Osteoblast (primary cell): ENCODE data around the gene SELENOS. TPM values are rescaled to one million over a fixed set of nuclear protein-coding genes. Genes with fewer than 3 reads are reported as not detected.

Experiments
- DNase-seq: peaks from one replicate; pipeline ENCODE4 v3.0.0; 2011; ENCODE audit warnings: low spot score, mixed read lengths; ENCODE audit not compliant: insufficient read length; ENCODE audit errors: missing footprints
- H2AFZ ChIP-seq: 2 replicates; pipeline ENCODE4 v1.6.0; 2011; ENCODE audit warnings: mild to moderate bottlenecking, low read length
- H3K27ac ChIP-seq: 2 replicates; pipeline ENCODE4 v1.5.1; 2011; ENCODE audit warnings: mild to moderate bottlenecking, low read depth, low read length, moderate library complexity
- H3K27me3 ChIP-seq: 2 replicates; pipeline ENCODE4 v1.6.0; 2012; ENCODE audit warnings: mild to moderate bottlenecking, control low read depth, inconsistent platforms, low read length, moderate library complexity; ENCODE audit not compliant: insufficient read depth
- H3K36me3 ChIP-seq: 2 replicates; pipeline ENCODE4 v1.5.1; 2011; ENCODE audit warnings: mild to moderate bottlenecking, low read length, control low read depth, moderate library complexity; ENCODE audit not compliant: insufficient read depth
- H3K4me1 ChIP-seq: 2 replicates; pipeline ENCODE4 v1.5.1; 2011; ENCODE audit warnings: mild to moderate bottlenecking, low read length, control low read depth, moderate library complexity; ENCODE audit not compliant: insufficient read depth
- H3K4me2 ChIP-seq: 2 replicates; pipeline ENCODE4 v1.6.0; 2011; ENCODE audit warnings: mild to moderate bottlenecking, low read length; ENCODE audit not compliant: insufficient read depth
- H3K4me3 ChIP-seq: fragments of 200-600 bp; sonication (generic); 3 replicates; pipeline ENCODE4 v1.5.1; 2012; ENCODE audit warnings: mild to moderate bottlenecking, low read length, inconsistent platforms; ENCODE audit not compliant: insufficient read depth
- H3K79me2 ChIP-seq: 2 replicates; pipeline ENCODE4 v1.6.0; 2012; ENCODE audit warnings: mild to moderate bottlenecking, low read length, control low read depth, inconsistent platforms; ENCODE audit not compliant: insufficient read depth
- H3K9me3 ChIP-seq: 2 replicates; pipeline ENCODE4 v1.5.1; 2011; ENCODE audit warnings: low read depth, low read length, control low read depth
- H4K20me1 ChIP-seq: 2 replicates; pipeline ENCODE4 v1.6.0; 2012; ENCODE audit warnings: mild to moderate bottlenecking, low read length, control low read depth; ENCODE audit not compliant: insufficient read depth
- CTCF ChIP-seq: IDR thresholded peaks from 2 replicates; pipeline ENCODE4 v1.5.1; 2011; ENCODE audit warnings: mild to moderate bottlenecking, low read depth, low read length, moderate library complexity; ENCODE audit errors: extremely low read depth
- total RNA-seq: library from RNA; depleted of rRNA; stranded (reverse); fragments of >200 nt; gene quantifications from 2 replicates; pipeline ENCODE4 v1.2.3, GENCODE V29; 2012

Gene SELENOS
- total RNA-seq, 1 donor = 79.6 TPM

- TF ChIP-seq CTCF = no peak
- H4K20me1 ChIP-seq = peaks cover 44% of the 10 kb centered on the region
- peaks cover 34% of the 10 kb centered on the region for H3K36me3 ChIP-seq
These were observed 43.5 kb downstream of the SELENOS start for GRCh38 chr15:101233651-101234280.

GRCh38 chr15:101232677-101233076 is 44.6 kb downstream of the SELENOS start:
- H3K4me2 ChIP-seq = no peak overlapping the region
- H3K4me3 ChIP-seq = no peak overlapping the region
- DNase-seq = no peak
- peaks cover 32% of the 10 kb centered on the region for H3K36me3 ChIP-seq
- no peak overlapping the region for H3K27ac ChIP-seq
- H3K79me2 ChIP-seq = peaks cover 95% of the 10 kb centered on the region
- H4K20me1 ChIP-seq = peaks cover 49% of the 10 kb centered on the region
- H3K4me1 ChIP-seq = peaks cover 3% of the 10 kb centered on the region
- H3K27me3 ChIP-seq = no peaks in the 10 kb centered on the region
- no peaks in the 10 kb centered on the region for H3K9me3 ChIP-seq
- no peak for TF ChIP-seq CTCF
- H2AFZ ChIP-seq = no peak overlapping the region

More at GRCh38 chr15:101233651-101234280, 43.5 kb downstream of the SELENOS start:
- H3K4me1 ChIP-seq = peaks cover 3% of the 10 kb centered on the region
- DNase-seq = no peak
- peaks cover 95% of the 10 kb centered on the region for H3K79me2 ChIP-seq
- no peak overlapping the region for H2AFZ ChIP-seq
- H3K27me3 ChIP-seq = no peaks in the 10 kb centered on the region
- no peaks in the 10 kb centered on the region for H3K9me3 ChIP-seq
- no peak overlapping the region for H3K4me3 ChIP-seq
- no peak overlapping the region for H3K4me2 ChIP-seq
- no peak overlapping the region for H3K27ac ChIP-seq

GRCh38 chr15:101228313-101228712 is 49.0 kb downstream of the SELENOS start:
- no peak for TF ChIP-seq CTCF
- Histone ChIP-seq H3K36me3 (peaks cover 10% of the 10 kb centered on the region), H3K4me2 (no peak overlapping the region), H3K4me1 (no peaks in the 10 kb centered on the region), H2AFZ (no peak overlapping the region), H3K9me3 (no peaks in the 10 kb centered on the region), H3K27ac (no peak overlapping the region), H3K4me3 (no peak overlapping the region), H3K79me2 (peaks cover 99% of the 10 kb centered on the region), H4K20me1 (peaks cover 60% of the 10 kb centered on the region), H3K27me3 (no peaks in the 10 kb centered on the region)
- DNase-seq = no peak

GRCh38 chr15:101225658-101226057 is 51.6 kb downstream of the SELENOS start:
- H3K4me1 ChIP-seq = peaks cover 10% of the 10 kb centered on the region
- H4K20me1 ChIP-seq = peaks cover 64% of the 10 kb centered on the region
- no peaks in the 10 kb centered on the region for H3K27me3 ChIP-seq
- H2AFZ ChIP-seq = no peak overlapping the region
- no peak for DNase-seq
- H3K4me2 ChIP-seq = no peak overlapping the region
- TF ChIP-seq CTCF = no peak
- no peak overlapping the region for H3K27ac ChIP-seq
- no peaks in the 10 kb centered on the region for H3K9me3 ChIP-seq
- H3K4me3 ChIP-seq = no peak overlapping the region
- H3K79me2 ChIP-seq = peaks cover 99% of the 10 kb centered on the region
- peaks cover 4% of the 10 kb centered on the region for H3K36me3 ChIP-seq

Other genes starting within 250 kb of the SELENOS start
- 36.8 and 39.1 TPM in 2 replicates for gene CHSY1, start 25.4 kb downstream of the SELENOS start, total RNA-seq
- 7.1 and 9.8 TPM in 2 replicates for gene SNRPA1, start 17.8 kb upstream of the SELENOS start, total RNA-seq
- 0.29 and 0.72 TPM in 2 replicates for gene PCSK6, start 212.2 kb upstream of the SELENOS start, total RNA-seq